ENCODE data around the gene LSR. TPM values are rescaled to one million over a fixed set of nuclear protein-coding genes. Genes with fewer than 3 reads are reported as not detected.

LSR gene
- total RNA-seq, 2 donors from 2014 or later, result 67.5 to 80.1 TPM

- ATAC-seq, result no peak
- H3K27ac ChIP-seq, result no peak overlapping the region
- H3K4me3 ChIP-seq, result no peak overlapping the region
- DNase-seq, result no peak
- intact Hi-C loops (cut with DNase I), result no loop called here
- H3K27me3 ChIP-seq, result no peaks in the 10 kb centered on the region
- no peaks in the 10 kb centered on the region for H3K4me1 ChIP-seq
- WGBS, 2 donors, result 69 to 73% methylated on average over 8 to 19 of the region's 20 CpGs
- TF ChIP-seq, protein P1, sequence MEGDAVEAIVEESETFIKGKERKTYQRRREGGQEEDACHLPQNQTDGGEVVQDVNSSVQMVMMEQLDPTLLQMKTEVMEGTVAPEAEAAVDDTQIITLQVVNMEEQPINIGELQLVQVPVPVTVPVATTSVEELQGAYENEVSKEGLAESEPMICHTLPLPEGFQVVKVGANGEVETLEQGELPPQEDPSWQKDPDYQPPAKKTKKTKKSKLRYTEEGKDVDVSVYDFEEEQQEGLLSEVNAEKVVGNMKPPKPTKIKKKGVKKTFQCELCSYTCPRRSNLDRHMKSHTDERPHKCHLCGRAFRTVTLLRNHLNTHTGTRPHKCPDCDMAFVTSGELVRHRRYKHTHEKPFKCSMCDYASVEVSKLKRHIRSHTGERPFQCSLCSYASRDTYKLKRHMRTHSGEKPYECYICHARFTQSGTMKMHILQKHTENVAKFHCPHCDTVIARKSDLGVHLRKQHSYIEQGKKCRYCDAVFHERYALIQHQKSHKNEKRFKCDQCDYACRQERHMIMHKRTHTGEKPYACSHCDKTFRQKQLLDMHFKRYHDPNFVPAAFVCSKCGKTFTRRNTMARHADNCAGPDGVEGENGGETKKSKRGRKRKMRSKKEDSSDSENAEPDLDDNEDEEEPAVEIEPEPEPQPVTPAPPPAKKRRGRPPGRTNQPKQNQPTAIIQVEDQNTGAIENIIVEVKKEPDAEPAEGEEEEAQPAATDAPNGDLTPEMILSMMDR (IDR thresholded peaks at IDR 0.05), result no peak
- TF ChIP-seq POLR2A (IDR thresholded peaks at IDR 0.05), result no peak
- H3K9me3 ChIP-seq, result no peaks in the 10 kb centered on the region
- H3K36me3 ChIP-seq (replicated peaks in 1 of 2; ENCODE audit: insufficient read depth in 1 of 2, low read depth in 2 of 2), result no peaks in the 10 kb centered on the region
Measured at GRCh38 chr19:35290381-35291127, 41.8 kb downstream of the LSR start.

DNA sequence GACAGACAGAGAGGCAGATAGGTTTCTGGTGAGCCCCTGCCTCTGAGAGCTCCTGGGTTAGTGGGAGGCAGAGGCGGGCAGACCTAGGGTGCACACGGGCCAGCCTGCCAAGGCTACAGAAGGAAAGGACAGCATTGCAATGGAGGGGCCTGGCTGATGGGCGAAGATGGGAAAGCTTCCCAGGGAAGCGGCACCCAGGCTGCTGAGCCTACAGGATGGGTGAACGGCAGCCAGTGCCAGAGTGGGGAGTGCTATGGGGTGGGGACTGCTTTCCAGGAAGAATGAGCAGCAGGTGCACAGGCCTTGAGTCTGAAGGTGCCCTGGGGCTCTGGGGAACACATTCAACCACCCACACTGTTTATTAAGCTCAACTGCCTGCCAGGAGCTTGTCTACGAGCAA lies 42.5 kb downstream of the LSR start:
- intact Hi-C loops (cut with DNase I), result no loop called here
- Histone ChIP-seq H3K4me1 (no peaks in the 10 kb centered on the region), H3K4me3 (no peak overlapping the region), H3K9me3 (no peaks in the 10 kb centered on the region), H3K27me3 (no peaks in the 10 kb centered on the region), H3K36me3 (replicated peaks in 1 of 2; ENCODE audit: insufficient read depth in 1 of 2, low read depth in 2 of 2) (no peaks in the 10 kb centered on the region), H3K27ac (no peak overlapping the region)
- DNase-seq (no peak), ATAC-seq (no peak)
- WGBS, 2 donors, result 64 to 74% methylated on average over 3 to 6 of the region's 6 CpGs
- no peak for TF ChIP-seq POLR2A (IDR thresholded peaks at IDR 0.05)
- TF ChIP-seq, protein P1 (IDR thresholded peaks at IDR 0.05), result no peak

GRCh38 chr19:35291916-35292315 lies 43.1 kb downstream of the LSR start, which contains the start of gene MAG:
Gene MAG (plus strand): TSS chr19:35292161. CDS start chr19:35295409, 3,248 bp downstream.
- DNase-seq (no peak), ATAC-seq (no peak)
- 58 to 59% methylated on average over 11 to 12 of the region's 12 CpGs for WGBS, 2 donors
- TF ChIP-seq POLR2A (IDR thresholded peaks at IDR 0.05), result no peak
- TF ChIP-seq, protein P1 (IDR thresholded peaks at IDR 0.05), result no peak
- no peak within 1 kb of the TSS for H3K4me3 ChIP-seq
- no peaks in the 10 kb centered on the region for H3K9me3 ChIP-seq
- H3K4me1 ChIP-seq, result no peaks in the 10 kb centered on the region
- H3K27me3 ChIP-seq, result no peaks in the 10 kb centered on the region
- no peaks in the 10 kb centered on the region for H3K36me3 ChIP-seq (replicated peaks in 1 of 2; ENCODE audit: insufficient read depth in 1 of 2, low read depth in 2 of 2)
- H3K27ac ChIP-seq, result no peak within 1 kb of the TSS
- intact Hi-C loops (cut with DNase I), result no loop called here

DNA sequence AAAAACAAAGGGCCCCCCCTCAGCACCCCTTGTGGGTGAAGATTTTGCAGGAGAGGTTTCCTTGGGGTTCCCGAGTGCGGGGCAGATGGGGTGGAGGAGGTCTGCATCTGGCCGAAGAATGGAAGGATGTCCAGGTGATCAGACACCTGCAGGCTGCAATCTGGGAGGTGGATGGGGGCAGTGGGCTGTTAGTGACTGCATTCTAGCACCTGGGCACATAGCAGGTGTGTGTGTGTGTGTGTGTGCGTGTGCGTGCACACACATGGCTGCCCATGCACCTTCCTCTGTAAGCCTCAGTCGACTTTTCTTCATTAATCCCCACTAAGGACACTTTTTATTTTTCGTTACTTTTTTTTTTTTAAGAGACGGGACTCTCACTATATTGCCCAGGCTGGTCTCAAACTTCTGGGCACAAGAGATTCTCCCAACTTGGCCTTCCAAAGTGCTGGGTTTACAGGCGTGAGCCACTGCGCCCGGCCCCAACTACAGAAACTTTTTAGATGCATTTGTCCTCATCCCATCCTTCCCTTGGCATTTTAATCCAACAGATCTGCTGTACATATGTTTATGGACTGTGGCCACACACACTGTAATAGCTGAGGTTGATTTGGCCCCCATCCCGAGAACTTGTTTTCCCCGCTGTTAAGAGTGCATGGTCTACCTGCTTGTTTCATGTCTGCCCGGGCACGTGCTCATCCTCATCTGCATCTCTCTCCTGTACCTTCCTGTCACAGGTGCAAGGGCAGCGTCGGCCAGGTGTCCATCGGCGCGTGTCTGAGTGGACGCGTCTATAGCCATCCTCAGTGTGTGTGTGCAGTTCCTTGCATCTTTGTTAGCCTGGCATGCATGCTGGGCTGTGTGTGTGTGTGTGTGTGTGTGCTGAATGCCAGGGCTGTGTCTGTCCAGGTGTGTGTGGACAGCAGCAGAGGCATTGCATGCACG lies 43.9 kb downstream of the LSR start:
- WGBS, 2 donors, result 63 to 69% methylated on average over 20 to 23 of the region's 23 CpGs

More for the DNA sequence above, 43.9 kb downstream of the LSR start:
- Histone ChIP-seq H3K9me3 (no peaks in the 10 kb centered on the region), H3K27me3 (no peaks in the 10 kb centered on the region), H3K4me1 (no peaks in the 10 kb centered on the region), H3K36me3 (replicated peaks in 1 of 2; ENCODE audit: insufficient read depth in 1 of 2, low read depth in 2 of 2) (no peaks in the 10 kb centered on the region), H3K27ac (no peak overlapping the region), H3K4me3 (no peak overlapping the region)
- intact Hi-C loops (cut with DNase I), result no loop called here
- DNase-seq, result no peak
- ATAC-seq, result no peak
- no peak for TF ChIP-seq POLR2A (IDR thresholded peaks at IDR 0.05)
- TF ChIP-seq, protein P1 (IDR thresholded peaks at IDR 0.05), result no peak

All from body of pancreas (tissue), 4 donors.